ENCODE data around the gene CDKL5. TPM values are rescaled to one million over a fixed set of nuclear protein-coding genes. Genes with fewer than 3 reads are reported as not detected.

CDKL5 gene
- total RNA-seq, 1 donor from 2014 or later: 17.7 TPM

GRCh38 chrX:18537524-18537923 is 112.1 kb downstream of the CDKL5 start:
- no peak for DNase-seq (ENCODE audit: low read depth)
- Histone ChIP-seq H3K9me3 (ENCODE audit: insufficient read depth, low read depth, low read length) (no peaks in the 10 kb centered on the region), H3K4me3 (ENCODE audit: insufficient read depth, low read depth, low read length) (no peak overlapping the region), H4K20me1 (ENCODE audit: insufficient read depth, low read length) (no peaks in the 10 kb centered on the region), H3K36me3 (ENCODE audit: insufficient read depth, low read length) (no peaks in the 10 kb centered on the region), H3K27ac (ENCODE audit: low read depth, low read length) (no peak overlapping the region), H2AFZ (ENCODE audit: low read depth, low read length) (no peak overlapping the region), H3K4me2 (ENCODE audit: low read length) (no peak overlapping the region), H3K4me1 (ENCODE audit: insufficient read depth, low read length) (no peaks in the 10 kb centered on the region), H3K27me3 (ENCODE audit: insufficient read depth, low read length) (no peaks in the 10 kb centered on the region), H3K9ac (ENCODE audit: low read length) (no peak overlapping the region), H3K79me2 (ENCODE audit: insufficient read depth, low read length) (no peaks in the 10 kb centered on the region)
- no peak for FAIRE-seq
- Mint-ChIP-seq H3K4me1 (ENCODE audit: low read depth, unreplicated experiment) (peaks cover 5% of the 10 kb centered on the region), H3K27me3 (ENCODE audit: low read depth, unreplicated experiment) (no peaks in the 10 kb centered on the region), H3K27ac (ENCODE audit: unreplicated experiment) (no peak overlapping the region), H3K4me3 (ENCODE audit: unreplicated experiment) (no peak overlapping the region), H3K9me3 (ENCODE audit: unreplicated experiment) (no peaks in the 10 kb centered on the region), H3K36me3 (ENCODE audit: low read depth, unreplicated experiment) (peaks cover 6% of the 10 kb centered on the region)
- TF ChIP-seq CTCF (IDR thresholded peaks at IDR 0.05; ENCODE audit: insufficient read depth, low read depth, low read length) (no peak), EZH2 (IDR thresholded peaks at IDR 0.05; ENCODE audit: insufficient read depth, low read length) (no peak)

- no peaks in the 10 kb centered on the region for H3K36me3 Mint-ChIP-seq (ENCODE audit: low read depth, unreplicated experiment)
- Histone ChIP-seq H3K27me3 (ENCODE audit: insufficient read depth, low read length) (no peaks in the 10 kb centered on the region), H3K79me2 (ENCODE audit: insufficient read depth, low read length) (no peaks in the 10 kb centered on the region), H3K9ac (ENCODE audit: low read length) (no peak overlapping the region), H4K20me1 (ENCODE audit: insufficient read depth, low read length) (no peaks in the 10 kb centered on the region), H3K27ac (ENCODE audit: low read depth, low read length) (no peak overlapping the region), H3K4me1 (ENCODE audit: insufficient read depth, low read length) (no peaks in the 10 kb centered on the region), H3K4me3 (ENCODE audit: insufficient read depth, low read depth, low read length) (no peak overlapping the region), H3K4me2 (ENCODE audit: low read length) (no peak overlapping the region), H3K9me3 (ENCODE audit: insufficient read depth, low read depth, low read length) (no peaks in the 10 kb centered on the region), H3K36me3 (ENCODE audit: insufficient read depth, low read length) (no peaks in the 10 kb centered on the region), H2AFZ (ENCODE audit: low read depth, low read length) (no peak overlapping the region)
- no peak overlapping the region for H3K27ac Mint-ChIP-seq (ENCODE audit: unreplicated experiment)
- H3K27me3 Mint-ChIP-seq (ENCODE audit: low read depth, unreplicated experiment): no peaks in the 10 kb centered on the region
- TF ChIP-seq EZH2 (IDR thresholded peaks at IDR 0.05; ENCODE audit: insufficient read depth, low read length) (no peak), CTCF (IDR thresholded peaks at IDR 0.05; ENCODE audit: insufficient read depth, low read depth, low read length) (no peak)
- H3K9me3 Mint-ChIP-seq (ENCODE audit: unreplicated experiment): no peaks in the 10 kb centered on the region
- no peak overlapping the region for H3K4me3 Mint-ChIP-seq (ENCODE audit: unreplicated experiment)
- DNase-seq (ENCODE audit: low read depth) (no peak), FAIRE-seq (no peak)
- H3K4me1 Mint-ChIP-seq (ENCODE audit: low read depth, unreplicated experiment): no peaks in the 10 kb centered on the region
Measured at GRCh38 chrX:18542131-18542530, 116.7 kb downstream of the CDKL5 start.

- no peak overlapping the region for H3K9ac ChIP-seq (ENCODE audit: low read length)
- TF ChIP-seq CTCF (IDR thresholded peaks at IDR 0.05; ENCODE audit: insufficient read depth, low read depth, low read length) (no peak), EZH2 (IDR thresholded peaks at IDR 0.05; ENCODE audit: insufficient read depth, low read length) (no peak)
- H3K4me3 Mint-ChIP-seq (ENCODE audit: unreplicated experiment): no peak overlapping the region
- H3K4me2 ChIP-seq (ENCODE audit: low read length): no peak overlapping the region
- no peaks in the 10 kb centered on the region for H3K79me2 ChIP-seq (ENCODE audit: insufficient read depth, low read length)
- H3K4me1 ChIP-seq (ENCODE audit: insufficient read depth, low read length): no peaks in the 10 kb centered on the region
- no peaks in the 10 kb centered on the region for H3K9me3 ChIP-seq (ENCODE audit: insufficient read depth, low read depth, low read length)
- H3K27ac ChIP-seq (ENCODE audit: low read depth, low read length): no peak overlapping the region
- H3K27ac Mint-ChIP-seq (ENCODE audit: unreplicated experiment): no peak overlapping the region
- no peak overlapping the region for H3K4me3 ChIP-seq (ENCODE audit: insufficient read depth, low read depth, low read length)
- no peak overlapping the region for H2AFZ ChIP-seq (ENCODE audit: low read depth, low read length)
- no peaks in the 10 kb centered on the region for H4K20me1 ChIP-seq (ENCODE audit: insufficient read depth, low read length)
- H3K36me3 ChIP-seq (ENCODE audit: insufficient read depth, low read length): no peaks in the 10 kb centered on the region
- DNase-seq (ENCODE audit: low read depth) (no peak), FAIRE-seq (no peak)
- no peaks in the 10 kb centered on the region for H3K27me3 Mint-ChIP-seq (ENCODE audit: low read depth, unreplicated experiment)
- H3K36me3 Mint-ChIP-seq (ENCODE audit: low read depth, unreplicated experiment): no peaks in the 10 kb centered on the region
- H3K4me1 Mint-ChIP-seq (ENCODE audit: low read depth, unreplicated experiment): no peaks in the 10 kb centered on the region
- H3K27me3 ChIP-seq (ENCODE audit: insufficient read depth, low read length): no peaks in the 10 kb centered on the region
- H3K9me3 Mint-ChIP-seq (ENCODE audit: unreplicated experiment): no peaks in the 10 kb centered on the region
Measured at GRCh38 chrX:18542905-18543304, 117.5 kb downstream of the CDKL5 start.
